DMS79 (cell line): ENCODE measurements around the gene CHKB.

Experiments
- DNase-seq: peaks from one replicate; lab custom pipeline; 2025; lab: John Stamatoyannopoulos, UW

The CHKB gene

GRCh38 chr22:50531546-50531961 lies 51.1 kb downstream of the CHKB start:
- DNase-seq = no peak

GRCh38 chr22:50530877-50531545 lies 51.6 kb downstream of the CHKB start:
- peak; percentile 36 for DNase-seq

- no peak for DNase-seq
These were observed 52.1 kb downstream of the CHKB start for GRCh38 chr22:50530580-50530876.

- no peak for DNase-seq
These were observed 52.6 kb downstream of the CHKB start, which contains the start of gene TYMP for GRCh38 chr22:50529897-50530579. TYMP (minus strand) TSS chr22:50530012; CDS start chr22:50529709, 303 bp downstream.

GRCh38 chr22:50529416-50529896 lies 53.2 kb downstream of the CHKB start:
- no peak for DNase-seq
